ENCODE measurements around the gene RAB11FIP3. TPM values are rescaled to one million over a fixed set of nuclear protein-coding genes. Genes with fewer than 3 reads are reported as not detected.
"Not testable (repeated sequence)": the region's sequence is repeated elsewhere in the genome, so short reads cannot be mapped to it uniquely, and the experiment has no call there.

Gene RAB11FIP3
- total RNA-seq, 1 donor from 2014 or later: 10.5 TPM

- no peak for DNase-seq (ENCODE audit: low read depth)
- Histone ChIP-seq H3K4me3 (ENCODE audit: low read depth, low read length) (no peak overlapping the region), H3K27me3 (ENCODE audit: control insufficient read depth, insufficient read depth, low read length) (no peaks in the 10 kb centered on the region), H3K36me3 (ENCODE audit: control insufficient read depth, insufficient read depth, low read length) (peaks cover 15% of the 10 kb centered on the region)
- TF ChIP-seq CTCF (IDR thresholded peaks at IDR 0.05; ENCODE audit: insufficient read depth, low read length, severe bottlenecking): no peak
- FAIRE-seq: no peak
Measured at GRCh38 chr16:490768-491167, 65.3 kb downstream of the RAB11FIP3 start.

DNA sequence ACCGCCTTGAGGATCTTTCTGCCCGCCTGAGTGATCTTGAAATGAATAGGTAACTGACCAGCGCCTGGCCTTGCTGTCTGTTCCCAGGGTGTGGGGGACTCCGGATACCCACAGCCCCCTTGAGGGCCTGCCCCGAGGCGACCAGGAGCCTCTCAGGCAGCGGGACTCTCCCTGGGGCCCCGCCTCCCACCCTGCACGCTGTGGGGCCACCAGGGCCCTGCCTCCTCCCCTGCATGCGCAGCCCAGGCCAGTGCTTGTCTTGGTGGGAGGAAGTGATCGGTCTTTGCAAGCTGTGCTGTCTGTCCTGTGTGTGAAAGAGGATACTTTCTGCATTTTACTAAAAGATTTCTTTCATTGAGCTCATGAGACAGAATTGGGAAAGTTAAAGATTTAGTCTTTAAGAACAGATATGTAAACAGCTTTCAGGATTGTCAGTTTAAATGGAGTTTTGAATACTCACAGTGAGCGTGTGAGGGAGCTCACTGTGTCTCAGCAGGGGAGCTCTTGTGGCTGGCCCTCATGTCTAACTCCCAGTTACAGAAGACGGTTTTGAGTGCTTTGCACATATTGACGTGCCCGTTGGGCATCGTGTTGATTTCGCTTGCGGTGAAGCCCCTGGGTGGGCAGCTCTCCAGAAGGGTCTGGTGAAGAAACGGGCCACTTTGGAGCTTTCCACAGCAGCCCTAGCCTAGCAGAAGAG is 65.9 kb downstream of the RAB11FIP3 start:
- peaks cover 15% of the 10 kb centered on the region for H3K36me3 ChIP-seq (ENCODE audit: control insufficient read depth, insufficient read depth, low read length)
- DNase-seq (ENCODE audit: low read depth): no peak
- no peaks in the 10 kb centered on the region for H3K27me3 ChIP-seq (ENCODE audit: control insufficient read depth, insufficient read depth, low read length)
- no peak for FAIRE-seq
- no peak for TF ChIP-seq CTCF (IDR thresholded peaks at IDR 0.05; ENCODE audit: insufficient read depth, low read length, severe bottlenecking)
- H3K4me3 ChIP-seq (ENCODE audit: low read depth, low read length): no peak overlapping the region

- H3K36me3 ChIP-seq (ENCODE audit: control insufficient read depth, insufficient read depth, low read length): peaks cover 15% of the 10 kb centered on the region
- H3K27me3 ChIP-seq (ENCODE audit: control insufficient read depth, insufficient read depth, low read length): no peaks in the 10 kb centered on the region
- no peak for FAIRE-seq
- no peak for DNase-seq (ENCODE audit: low read depth)
- no peak for TF ChIP-seq CTCF (IDR thresholded peaks at IDR 0.05; ENCODE audit: insufficient read depth, low read length, severe bottlenecking)
- H3K4me3 ChIP-seq (ENCODE audit: low read depth, low read length): no peak overlapping the region
Measured at GRCh38 chr16:492211-492875, 66.9 kb downstream of the RAB11FIP3 start.

DNA sequence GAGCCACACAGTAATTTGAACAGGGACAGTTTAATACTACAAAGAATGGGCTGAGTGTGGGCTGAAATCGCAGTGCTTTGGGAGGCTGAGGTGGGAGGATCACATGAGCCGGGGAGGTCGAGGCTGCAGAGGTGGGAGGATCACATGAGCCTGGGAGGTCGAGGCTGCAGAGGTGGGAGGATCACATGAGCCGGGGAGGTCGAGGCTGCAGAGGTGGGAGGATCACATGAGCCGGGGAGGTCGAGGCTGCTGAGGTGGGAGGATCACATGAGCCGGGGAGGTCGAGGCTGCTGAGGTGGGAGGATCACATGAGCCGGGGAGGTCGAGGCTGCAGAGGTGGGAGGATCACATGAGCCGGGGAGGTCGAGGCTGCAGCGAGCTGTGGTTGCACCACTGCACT is 69.2 kb downstream of the RAB11FIP3 start:
- H3K27me3 ChIP-seq (ENCODE audit: control insufficient read depth, insufficient read depth, low read length); H3K4me3 ChIP-seq (ENCODE audit: low read depth, low read length); DNase-seq (ENCODE audit: low read depth): not testable (repeated sequence)
- peaks cover 13% of the 10 kb centered on the region for H3K36me3 ChIP-seq (ENCODE audit: control insufficient read depth, insufficient read depth, low read length)
- peak; percentile 40 for FAIRE-seq

GRCh38 chr16:495127-495748 is 69.8 kb downstream of the RAB11FIP3 start:
- Histone ChIP-seq H3K36me3 (ENCODE audit: control insufficient read depth, insufficient read depth, low read length) (peaks cover 12% of the 10 kb centered on the region), H3K27me3 (ENCODE audit: control insufficient read depth, insufficient read depth, low read length) (no peaks in the 10 kb centered on the region), H3K4me3 (ENCODE audit: low read depth, low read length) (no peak overlapping the region)
- FAIRE-seq (no peak), DNase-seq (ENCODE audit: low read depth) (peak; percentile 31)
- peak; percentile 45 for TF ChIP-seq CTCF (IDR thresholded peaks at IDR 0.05; ENCODE audit: insufficient read depth, low read length, severe bottlenecking)

DNA sequence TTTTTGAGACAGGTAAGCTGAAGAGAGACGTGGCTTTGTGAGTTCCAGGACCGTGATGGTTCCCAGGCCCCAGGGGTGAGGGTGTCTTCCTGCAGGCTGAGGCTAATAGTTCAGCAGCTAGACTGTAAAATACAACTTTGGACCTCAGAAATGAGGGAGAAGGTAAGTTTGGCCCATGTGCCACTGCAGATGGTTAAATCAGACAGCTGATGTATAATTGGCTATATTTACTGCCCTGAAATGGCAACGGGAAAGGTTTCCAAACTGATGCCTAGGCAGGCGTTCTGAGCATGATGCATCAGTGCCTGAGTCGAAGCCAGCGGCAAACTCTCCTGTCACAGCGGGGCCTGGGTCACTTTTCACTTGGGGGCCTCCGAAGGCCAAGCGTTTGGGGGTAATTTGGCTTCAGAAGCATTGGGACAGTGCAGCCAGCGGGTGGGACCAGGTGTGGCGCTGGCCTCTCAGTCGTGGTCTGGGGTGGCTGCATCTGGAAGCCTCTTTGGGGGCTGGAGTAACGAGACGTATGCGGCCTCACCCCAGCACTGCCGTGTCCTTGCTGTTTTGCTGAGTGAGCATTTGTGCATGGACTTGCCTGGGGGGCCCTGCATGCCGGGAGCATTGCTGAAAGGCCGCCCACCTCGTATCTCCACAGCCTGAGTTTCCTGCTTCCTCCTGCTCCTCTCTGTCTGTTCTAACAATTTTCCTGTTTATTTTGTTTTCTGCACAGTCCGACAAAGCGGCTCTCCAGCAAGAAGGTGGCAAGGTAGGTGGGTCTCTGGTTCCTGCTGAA is 70.8 kb downstream of the RAB11FIP3 start:
- Histone ChIP-seq H3K4me3 (ENCODE audit: low read depth, low read length) (no peak overlapping the region), H3K27me3 (ENCODE audit: control insufficient read depth, insufficient read depth, low read length) (no peaks in the 10 kb centered on the region), H3K36me3 (ENCODE audit: control insufficient read depth, insufficient read depth, low read length) (peaks cover 5% of the 10 kb centered on the region)
- DNase-seq (ENCODE audit: low read depth) (no peak), FAIRE-seq (no peak)
- no peak for TF ChIP-seq CTCF (IDR thresholded peaks at IDR 0.05; ENCODE audit: insufficient read depth, low read length, severe bottlenecking)
